ENCODE results near the gene MIGA2. TPM values are rescaled to one million over a fixed set of nuclear protein-coding genes. Genes with fewer than 3 reads are reported as not detected.

Gene MIGA2
- total RNA-seq, 1 experiment from 2014 or later: 17.6 TPM

GRCh38 chr9:129036923-129037766, 719 bp downstream of the MIGA2 start:
- Histone ChIP-seq H3K9me3 (replicated peaks) (no peaks in the 10 kb centered on the region), H3K36me3 (peaks cover 18% of the 10 kb centered on the region), H3K4me3 (peak overlapping the region; percentile 83), H3K27ac (no peak overlapping the region), H3K27me3 (replicated peaks) (no peaks in the 10 kb centered on the region), H3K4me1 (replicated peaks) (peaks cover 10% of the 10 kb centered on the region)
- DNase-seq (ENCODE audit: low read depth in 1 of 2, low spot score in 2 of 2): peak in 1 of 2 experiments; percentile 7

- peak overlapping the region; percentile 83; the same call in 1 of the 2 replicates for H3K4me3 ChIP-seq
- H3K4me1 ChIP-seq (replicated peaks): peaks cover 10% of the 10 kb centered on the region
- no peaks in the 10 kb centered on the region for H3K27me3 ChIP-seq (replicated peaks)
- no peak overlapping the region for H3K27ac ChIP-seq
- H3K36me3 ChIP-seq: peaks cover 23% of the 10 kb centered on the region
- no peak for DNase-seq (ENCODE audit: low read depth in 1 of 2, low spot score in 2 of 2)
- H3K9me3 ChIP-seq (replicated peaks): no peaks in the 10 kb centered on the region
Measured at GRCh38 chr9:129037767-129038098, 1.3 kb downstream of the MIGA2 start.

- Histone ChIP-seq H3K36me3 (peaks cover 23% of the 10 kb centered on the region), H3K9me3 (replicated peaks) (no peaks in the 10 kb centered on the region), H3K4me3 (no peak overlapping the region), H3K27me3 (replicated peaks) (no peaks in the 10 kb centered on the region), H3K27ac (no peak overlapping the region), H3K4me1 (replicated peaks) (peaks cover 10% of the 10 kb centered on the region)
- no peak for DNase-seq (ENCODE audit: low read depth in 1 of 2, low spot score in 2 of 2)
Measured at GRCh38 chr9:129038109-129038852, 1.9 kb downstream of the MIGA2 start.

- DNase-seq (ENCODE audit: low read depth in 1 of 2, low spot score in 2 of 2): no peak
- Histone ChIP-seq H3K27ac (no peak overlapping the region), H3K27me3 (replicated peaks) (no peaks in the 10 kb centered on the region), H3K4me1 (replicated peaks) (peaks cover 10% of the 10 kb centered on the region), H3K36me3 (peaks cover 23% of the 10 kb centered on the region), H3K4me3 (no peak overlapping the region), H3K9me3 (replicated peaks) (no peaks in the 10 kb centered on the region)
Measured at GRCh38 chr9:129040113-129040643, 3.8 kb downstream of the MIGA2 start.

- H3K9me3 ChIP-seq (replicated peaks): no peaks in the 10 kb centered on the region
- H3K27ac ChIP-seq: no peak overlapping the region
- DNase-seq (ENCODE audit: low read depth in 1 of 2, low spot score in 2 of 2): no peak
Measured at GRCh38 chr9:129042016-129042415, 5.6 kb downstream of the MIGA2 start.

GRCh38 chr9:129052592-129052991, 16.2 kb downstream of the MIGA2 start:
- DNase-seq (ENCODE audit: low read depth in 1 of 2, low spot score in 2 of 2): no peak
- Histone ChIP-seq H3K4me3 (no peak overlapping the region), H3K36me3 (peaks cover 18% of the 10 kb centered on the region), H3K27ac (no peak overlapping the region), H3K9me3 (replicated peaks) (no peaks in the 10 kb centered on the region), H3K27me3 (replicated peaks) (no peaks in the 10 kb centered on the region), H3K4me1 (replicated peaks) (peaks cover 8% of the 10 kb centered on the region)

More at GRCh38 chr9:129042016-129042415, 5.6 kb downstream of the MIGA2 start:
- Histone ChIP-seq H3K4me1 (replicated peaks) (peaks cover 6% of the 10 kb centered on the region), H3K36me3 (peaks cover 26% of the 10 kb centered on the region), H3K4me3 (no peak overlapping the region), H3K27me3 (replicated peaks) (no peaks in the 10 kb centered on the region)

GRCh38 chr9:129053020-129053419, 16.6 kb downstream of the MIGA2 start:
- Histone ChIP-seq H3K9me3 (replicated peaks) (no peaks in the 10 kb centered on the region), H3K4me3 (no peak overlapping the region), H3K36me3 (peaks cover 18% of the 10 kb centered on the region), H3K4me1 (replicated peaks) (peaks cover 8% of the 10 kb centered on the region), H3K27me3 (replicated peaks) (no peaks in the 10 kb centered on the region), H3K27ac (no peak overlapping the region)
- DNase-seq (ENCODE audit: low read depth in 1 of 2, low spot score in 2 of 2): no peak

- H3K9me3 ChIP-seq (replicated peaks): no peaks in the 10 kb centered on the region
- H3K27me3 ChIP-seq (replicated peaks): no peaks in the 10 kb centered on the region
- H3K4me3 ChIP-seq: no peak overlapping the region
- H3K4me1 ChIP-seq (replicated peaks): peaks cover 8% of the 10 kb centered on the region
- H3K27ac ChIP-seq: no peak overlapping the region
- H3K36me3 ChIP-seq: peaks cover 19% of the 10 kb centered on the region
- no peak for DNase-seq (ENCODE audit: low read depth in 1 of 2, low spot score in 2 of 2)
Measured at GRCh38 chr9:129054163-129054851, 17.9 kb downstream of the MIGA2 start.

- Histone ChIP-seq H3K27ac (no peak overlapping the region), H3K27me3 (replicated peaks) (no peaks in the 10 kb centered on the region), H3K9me3 (replicated peaks) (no peaks in the 10 kb centered on the region), H3K4me3 (no peak overlapping the region), H3K4me1 (replicated peaks) (peaks cover 5% of the 10 kb centered on the region), H3K36me3 (peaks cover 16% of the 10 kb centered on the region)
- no peak for DNase-seq (ENCODE audit: low read depth in 1 of 2, low spot score in 2 of 2)
Measured at GRCh38 chr9:129058965-129059795, 22.8 kb downstream of the MIGA2 start.

GRCh38 chr9:129059796-129060785, 23.7 kb downstream of the MIGA2 start:
- Histone ChIP-seq H3K27me3 (replicated peaks) (no peaks in the 10 kb centered on the region), H3K4me1 (replicated peaks) (no peaks in the 10 kb centered on the region), H3K36me3 (peaks cover 18% of the 10 kb centered on the region), H3K4me3 (no peak overlapping the region), H3K9me3 (replicated peaks) (no peaks in the 10 kb centered on the region), H3K27ac (no peak overlapping the region)
- no peak for DNase-seq (ENCODE audit: low read depth in 1 of 2, low spot score in 2 of 2)

GRCh38 chr9:129060991-129061390, 24.6 kb downstream of the MIGA2 start:
- no peak overlapping the region for H3K4me3 ChIP-seq
- no peaks in the 10 kb centered on the region for H3K4me1 ChIP-seq (replicated peaks)
- DNase-seq (ENCODE audit: low read depth in 1 of 2, low spot score in 2 of 2): no peak
- no peak overlapping the region for H3K27ac ChIP-seq
- H3K27me3 ChIP-seq (replicated peaks): no peaks in the 10 kb centered on the region
- no peaks in the 10 kb centered on the region for H3K9me3 ChIP-seq (replicated peaks)
- H3K36me3 ChIP-seq: peaks cover 25% of the 10 kb centered on the region

GRCh38 chr9:129063061-129063460, 26.6 kb downstream of the MIGA2 start:
- Histone ChIP-seq H3K4me3 (no peak overlapping the region), H3K27ac (no peak overlapping the region), H3K4me1 (replicated peaks) (no peaks in the 10 kb centered on the region), H3K9me3 (replicated peaks) (no peaks in the 10 kb centered on the region), H3K36me3 (peaks cover 27% of the 10 kb centered on the region), H3K27me3 (replicated peaks) (no peaks in the 10 kb centered on the region)
- no peak for DNase-seq (ENCODE audit: low read depth in 1 of 2, low spot score in 2 of 2)
